Measurements from ENCODE around the gene TMEM187. TPM values are rescaled to one million over a fixed set of nuclear protein-coding genes. Genes with fewer than 3 reads are reported as not detected.

Gene TMEM187
- total and polyA plus RNA-seq, 2 of the 4 experiments (the other 2 are of a cell fraction) = 3.4 to 6.2 TPM

GRCh38 chrX:153941336-153942252, 31.0 kb upstream of the TMEM187 start:
- Histone ChIP-seq H3K23ac (ENCODE audit: low read depth, low read length) (no peak overlapping the region), H2AK5ac (ENCODE audit: low read depth, low read length) (no peak overlapping the region), H2BK120ac (ENCODE audit: low read depth, low read length) (no peak overlapping the region), H4K5ac (ENCODE audit: low read depth, low read length) (no peak overlapping the region), H2AFZ (replicated peaks; ENCODE audit: low read length, poor library complexity) (no peak overlapping the region), H3K4me3 (ENCODE audit: insufficient read depth, low read depth, low read length) (no peak overlapping the region), H3K9me1 (ENCODE audit: insufficient read depth, low read length) (no peaks in the 10 kb centered on the region), H3K36me3 (ENCODE audit: control insufficient read depth, insufficient read depth, low read length) (no peaks in the 10 kb centered on the region), H4K8ac (ENCODE audit: low read depth in 2 of 2, low read length in 2 of 2) (no peak overlapping the region), H3K56ac (ENCODE audit: extremely low read depth, insufficient read depth, low read length) (no peak overlapping the region), H2BK5ac (ENCODE audit: low read depth, low read length, poor library complexity, severe bottlenecking) (no peak overlapping the region), H2BK20ac (ENCODE audit: low read depth, low read length) (no peak overlapping the region), H3K4ac (ENCODE audit: low read depth, low read length) (no peak overlapping the region), H3K4me1 (ENCODE audit: control insufficient read depth, insufficient read depth, low read length) (no peaks in the 10 kb centered on the region), H3K27me3 (ENCODE audit: control insufficient read depth, insufficient read depth, low read length) (peaks cover 3% of the 10 kb centered on the region; the same call in 1 of the 2 replicates), H3K79me1 (ENCODE audit: low read depth in 1 of 2, low read length in 2 of 2) (no peaks in the 10 kb centered on the region), H4K20me1 (ENCODE audit: insufficient read depth, low read length) (no peaks in the 10 kb centered on the region), H3K9ac (ENCODE audit: low read depth, low read length) (no peak overlapping the region), H3K27ac (ENCODE audit: insufficient read depth, low read length) (no peak overlapping the region), H4K91ac (ENCODE audit: insufficient read depth, low read depth, low read length) (no peak overlapping the region), H3K14ac (replicated peaks; ENCODE audit: low read depth, low read length) (no peak overlapping the region), H3K4me2 (ENCODE audit: low read depth, low read length) (no peak overlapping the region), H2AK9ac (replicated peaks; ENCODE audit: low read depth, low read length, poor library complexity) (no peak overlapping the region), H3K18ac (ENCODE audit: low read depth, low read length) (no peak overlapping the region), H3K9me3 (ENCODE audit: control insufficient read depth, insufficient read depth, low read length) (no peaks in the 10 kb centered on the region), H2BK15ac (ENCODE audit: low read depth, low read length) (no peak overlapping the region)
- POLR2A ChIA-PET (ENCODE audit: unreplicated experiment) = no interaction called here
- ATAC-seq (ENCODE audit: low read depth) (no peak), DNase-seq (no peak)
- CTCF ChIA-PET = no interaction called here
- intact Hi-C loops (cut with micrococcal nuclease) (no loop called here), dilution Hi-C loops (cut with HindIII; ENCODE audit: low sequenced_read_pairs, unreplicated experiment) (no loop called here), in situ Hi-C loops (cut with MboI; ENCODE audit: low sequenced_read_pairs) (no loop called here)
- TF ChIP-seq RCOR1 (IDR thresholded peaks at IDR 0.05; ENCODE audit: insufficient replicate concordance, low read length) = no peak
- TF ChIP-seq RFX5 (IDR thresholded peaks at IDR 0.05; ENCODE audit: low read depth, low read length) = no peak
- WGBS, 2 experiments (ENCODE audit: extremely low coverage in 2 of 2, insufficient read length in 1 of 2) = 43% methylated on average over 5 of the region's 23 CpGs; no CpG with 5 or more reads in 1 of the 2 experiments
- no TSS peak for BruUV-seq (replicated peaks)

All from IMR-90 (cell line).